T-helper 17 cell (primary cell): ENCODE results near the gene FCAMR. TPM values are rescaled to one million over a fixed set of nuclear protein-coding genes. Genes with fewer than 3 reads are reported as not detected.

Experiments
- ATAC-seq: fragments of 150-1000 bp; cut with Tn5 transposase; 2 replicates; pipeline ENCODE4 v1.10.0; 2021; ENCODE audit warnings: mild to moderate bottlenecking, moderate library complexity
- DNase-seq, 3 donors: peaks; one replicate each; pipeline versions ENCODE4 v3.0.0 to v3.0.0-alpha.2; 2020 to 2021
- H3K9me3 ChIP-seq: one replicate; pipeline ENCODE4 v1.7.0; 2013; ENCODE audit warnings: low read length, mild to moderate bottlenecking; ENCODE audit not compliant: control insufficient read depth, poor library complexity, severe bottlenecking
- H3K27ac Mint-ChIP-seq: one replicate; pipeline ENCODE4 v1.8.0; 2022; ENCODE audit warnings: mild to moderate bottlenecking, moderate library complexity, mixed read lengths
- H3K27me3 Mint-ChIP-seq: one replicate; pipeline ENCODE4 v1.8.0; 2022; ENCODE audit warnings: mixed read lengths
- H3K36me3 Mint-ChIP-seq: one replicate; pipeline ENCODE4 v1.8.0; 2022; ENCODE audit warnings: low read depth, mixed read lengths
- H3K4me1 Mint-ChIP-seq: one replicate; pipeline ENCODE4 v1.8.0; 2022; ENCODE audit warnings: mild to moderate bottlenecking, mixed read lengths
- H3K4me3 Mint-ChIP-seq: one replicate; pipeline ENCODE4 v1.8.0; 2022; ENCODE audit warnings: mild to moderate bottlenecking, moderate library complexity, mixed read lengths
- total RNA-seq, 4 donors: library from RNA in 2 of 4; stranded (reverse) in 2 of 4; gene quantifications; one replicate each; pipeline ENCODE4 v1.2.3 and lab custom pipeline; 2022 to 2026

FCAMR gene
- total RNA-seq, 2 donors from 2014 or later = not detected

DNA sequence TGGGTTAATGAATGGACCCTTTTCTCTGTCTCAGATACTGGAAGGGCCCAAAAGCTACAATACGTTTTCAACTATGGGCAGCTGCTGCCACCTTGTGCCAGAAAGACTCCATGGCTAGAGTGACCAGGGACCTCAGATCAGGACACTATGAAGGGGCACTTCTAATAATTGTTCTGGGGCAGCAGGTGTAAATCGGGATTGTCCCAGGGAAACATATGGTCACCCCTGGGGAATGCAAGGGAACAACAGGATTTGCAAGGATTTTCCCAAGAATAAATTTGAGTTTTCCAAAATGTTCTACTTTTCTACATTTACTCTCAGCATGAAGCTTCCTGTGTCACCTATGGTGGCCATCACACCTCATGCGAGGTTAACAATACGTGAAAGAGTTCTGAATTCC lies 12.0 kb upstream of the FCAMR start:
- H3K4me3 Mint-ChIP-seq = no peak overlapping the region
- no peak overlapping the region for H3K27ac Mint-ChIP-seq
- peaks cover 2% of the 10 kb centered on the region for H3K4me1 Mint-ChIP-seq
- peaks cover 7% of the 10 kb centered on the region for H3K36me3 Mint-ChIP-seq
- DNase-seq (peak; percentile 19 to 46 (median 27)), ATAC-seq (peak; percentile 73)
- no peaks in the 10 kb centered on the region for H3K9me3 ChIP-seq
- peaks cover 43% of the 10 kb centered on the region for H3K27me3 Mint-ChIP-seq

DNA sequence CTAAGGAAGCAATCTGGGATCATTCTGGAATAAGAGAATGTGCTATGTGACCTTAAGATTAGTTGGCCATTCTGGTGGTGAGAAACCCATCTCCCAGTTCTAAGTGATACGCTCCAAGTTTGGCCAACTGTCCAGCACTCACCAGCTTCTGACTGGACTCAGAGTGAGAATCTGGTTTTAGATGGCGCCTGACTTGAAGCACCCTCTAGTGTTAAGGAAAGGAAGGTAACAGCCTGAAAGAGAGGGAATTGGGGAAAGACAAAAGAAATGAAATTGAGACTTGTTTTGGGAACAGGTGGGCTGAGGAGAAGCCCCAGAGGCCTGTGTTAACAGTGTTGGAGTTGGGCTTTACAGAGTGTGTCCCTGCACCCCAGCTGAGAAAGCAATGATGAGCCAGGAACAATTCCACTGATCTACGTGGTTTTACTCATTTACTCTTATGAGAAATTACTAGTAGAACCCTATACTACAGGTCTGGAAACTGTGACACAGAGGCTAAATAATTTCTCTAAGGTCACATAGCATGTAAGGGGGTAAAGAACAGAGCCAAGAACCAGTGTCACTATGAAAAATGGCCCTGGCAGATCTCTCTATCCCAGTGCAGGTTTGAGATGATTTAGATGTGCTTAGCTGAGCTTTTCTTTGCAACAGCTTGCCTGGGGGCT lies 9.3 kb upstream of the FCAMR start:
- H3K4me1 Mint-ChIP-seq = peaks cover 2% of the 10 kb centered on the region
- no peak overlapping the region for H3K4me3 Mint-ChIP-seq
- no peaks in the 10 kb centered on the region for H3K9me3 ChIP-seq
- H3K36me3 Mint-ChIP-seq = no peaks in the 10 kb centered on the region
- ATAC-seq (no peak), DNase-seq (no peak)
- peaks cover 24% of the 10 kb centered on the region for H3K27me3 Mint-ChIP-seq
- H3K27ac Mint-ChIP-seq = no peak overlapping the region

DNA sequence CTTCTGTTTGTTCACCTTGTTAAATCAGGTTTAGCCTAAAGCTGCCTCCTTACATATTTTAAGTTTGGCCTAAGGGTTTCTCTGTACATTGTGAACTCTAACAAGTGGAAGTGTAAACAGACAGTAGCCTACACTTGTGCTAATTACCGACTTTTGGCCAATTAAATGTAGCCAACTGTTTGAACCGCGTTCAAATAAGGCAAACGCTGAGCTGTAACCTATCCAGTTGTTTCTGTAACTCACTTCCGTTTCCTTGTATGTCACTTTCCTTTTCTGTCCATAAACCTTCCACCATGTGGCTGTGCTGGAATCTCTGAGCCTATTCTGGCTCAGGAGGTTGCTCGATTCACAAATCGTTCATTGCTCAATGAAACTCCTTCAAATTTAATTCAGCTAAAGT lies 8.0 kb upstream of the FCAMR start:
- no peak overlapping the region for H3K4me3 Mint-ChIP-seq
- DNase-seq = no peak
- H3K4me1 Mint-ChIP-seq = peaks cover 2% of the 10 kb centered on the region
- ATAC-seq = no peak
- H3K27me3 Mint-ChIP-seq = peaks cover 17% of the 10 kb centered on the region
- H3K36me3 Mint-ChIP-seq = no peaks in the 10 kb centered on the region
- H3K9me3 ChIP-seq = no peaks in the 10 kb centered on the region
- H3K27ac Mint-ChIP-seq = no peak overlapping the region

DNA sequence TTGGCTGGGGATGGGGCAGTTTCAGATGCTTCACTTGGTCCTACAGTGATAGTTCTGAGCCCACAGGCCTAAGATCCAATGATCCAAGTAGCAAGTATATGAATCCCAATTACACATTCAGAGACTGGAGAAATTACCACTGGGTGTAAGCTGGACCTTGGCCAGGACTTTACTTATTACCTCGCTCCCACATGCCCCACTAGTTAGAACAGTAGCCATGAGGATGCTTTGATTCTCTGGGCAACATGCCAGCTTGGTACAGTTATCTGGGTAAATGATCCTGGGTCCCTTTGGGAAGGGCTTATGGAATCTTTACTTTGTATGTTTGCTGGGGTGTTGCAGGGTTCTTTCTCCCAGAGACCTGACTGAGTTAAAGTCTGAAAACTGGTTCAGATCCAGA lies 5.0 kb upstream of the FCAMR start:
- Mint-ChIP-seq H3K4me3 (no peak overlapping the region), H3K4me1 (peaks cover 2% of the 10 kb centered on the region), H3K36me3 (no peaks in the 10 kb centered on the region), H3K27me3 (peaks cover 31% of the 10 kb centered on the region), H3K27ac (no peak overlapping the region)
- no peaks in the 10 kb centered on the region for H3K9me3 ChIP-seq
- ATAC-seq (no peak), DNase-seq (no peak)

DNA sequence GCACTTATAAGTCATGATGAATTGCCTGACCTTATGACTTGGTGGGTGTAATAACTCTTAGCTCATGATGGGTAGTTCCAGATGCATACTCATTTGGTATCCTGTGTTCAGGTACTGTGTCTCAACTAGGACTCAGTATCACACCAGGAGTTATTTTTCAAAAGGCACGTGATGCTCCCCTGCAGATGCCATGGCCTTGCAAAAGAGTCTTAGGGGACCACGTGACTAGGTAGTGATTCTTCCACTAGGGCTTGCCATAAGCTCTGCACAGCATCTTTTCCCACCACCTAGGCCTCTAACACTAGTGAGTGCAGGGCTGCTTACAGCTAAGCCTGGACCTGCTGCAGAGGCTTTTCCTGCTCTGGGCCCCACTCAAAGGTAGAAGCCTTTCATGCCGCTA lies 3.9 kb upstream of the FCAMR start:
- no peak for ATAC-seq
- Mint-ChIP-seq H3K36me3 (no peaks in the 10 kb centered on the region), H3K4me3 (no peak overlapping the region), H3K27ac (no peak overlapping the region), H3K27me3 (peaks cover 38% of the 10 kb centered on the region), H3K4me1 (peaks cover 2% of the 10 kb centered on the region)
- no peaks in the 10 kb centered on the region for H3K9me3 ChIP-seq
- no peak for DNase-seq

DNA sequence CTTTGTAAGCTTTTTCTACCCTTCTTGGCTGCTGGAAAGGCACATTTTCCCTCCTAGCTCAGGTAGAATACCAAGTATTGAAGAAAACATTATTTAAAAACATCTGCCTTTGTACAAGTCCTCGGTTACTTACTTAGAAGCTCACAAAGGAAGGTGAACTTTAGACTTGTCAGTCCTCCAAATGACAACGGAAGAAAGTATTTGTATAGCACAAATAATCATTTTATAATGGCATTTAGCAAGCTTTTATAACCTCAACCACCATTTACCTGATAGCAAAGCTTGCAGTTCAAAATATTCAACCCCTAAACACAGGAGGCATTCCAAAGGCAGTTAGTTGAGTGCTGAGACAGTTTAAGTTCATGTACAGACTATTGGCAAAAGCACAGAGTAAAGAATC lies 2.5 kb upstream of the FCAMR start:
- H3K36me3 Mint-ChIP-seq = no peaks in the 10 kb centered on the region
- H3K4me1 Mint-ChIP-seq = peaks cover 7% of the 10 kb centered on the region
- H3K27ac Mint-ChIP-seq = no peak overlapping the region
- H3K4me3 Mint-ChIP-seq = no peak overlapping the region
- peaks cover 33% of the 10 kb centered on the region for H3K27me3 Mint-ChIP-seq
- no peaks in the 10 kb centered on the region for H3K9me3 ChIP-seq
- ATAC-seq (no peak), DNase-seq (no peak)

DNA sequence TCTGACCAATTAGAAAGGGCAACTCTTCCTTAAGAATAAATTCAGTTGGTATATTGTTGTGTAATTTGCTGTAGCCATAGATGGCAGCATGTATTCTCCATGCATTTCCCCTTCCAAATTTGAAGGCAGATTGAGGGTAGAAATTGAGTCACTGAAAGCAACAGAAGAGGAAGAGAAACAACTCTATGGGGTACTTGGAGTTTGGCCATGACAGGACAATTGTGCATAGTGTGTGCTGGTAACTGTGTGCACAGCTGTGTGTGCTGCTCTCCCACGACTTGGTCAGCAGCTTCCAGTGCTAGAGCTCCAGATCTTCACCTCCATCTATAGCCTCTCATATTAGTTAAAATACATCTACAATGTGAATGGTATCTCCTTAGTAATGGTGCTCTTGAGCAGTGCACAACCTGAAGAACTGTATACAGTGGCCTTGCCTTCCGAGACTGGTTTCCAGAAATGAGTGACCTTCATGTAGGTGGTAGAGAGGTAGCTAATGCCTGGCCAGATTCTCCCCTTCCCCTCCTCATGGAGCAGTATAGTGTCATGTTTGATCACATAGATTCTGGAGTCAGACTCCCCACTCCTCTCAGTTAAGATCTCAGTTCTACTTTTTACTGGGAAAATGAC lies 882 bp upstream of the FCAMR start:
- H3K9me3 ChIP-seq = no peaks in the 10 kb centered on the region
- peaks cover 15% of the 10 kb centered on the region for H3K4me1 Mint-ChIP-seq
- ATAC-seq = no peak
- no peak overlapping the region for H3K4me3 Mint-ChIP-seq
- peaks cover 33% of the 10 kb centered on the region for H3K27me3 Mint-ChIP-seq
- no peak for DNase-seq
- no peak overlapping the region for H3K27ac Mint-ChIP-seq
- H3K36me3 Mint-ChIP-seq = no peaks in the 10 kb centered on the region

DNA sequence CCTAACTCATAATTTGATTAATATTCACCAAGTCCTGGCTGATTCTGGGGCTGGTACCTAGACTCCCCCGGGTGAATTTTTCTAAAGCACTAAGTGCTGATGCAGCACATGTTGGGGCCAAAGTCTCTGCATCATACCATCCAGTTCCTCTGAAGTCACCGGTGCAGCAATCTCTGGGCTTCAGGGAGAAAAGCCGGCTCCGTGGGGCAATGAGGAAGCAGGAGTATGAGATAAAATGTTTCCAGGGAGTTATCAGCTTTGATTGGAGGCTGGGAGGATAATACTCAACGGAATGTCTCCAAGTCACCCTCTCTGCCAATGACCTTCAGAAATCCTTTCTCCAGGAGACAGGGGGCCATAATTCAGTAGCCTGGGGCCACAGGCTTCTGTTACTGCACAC lies 1.2 kb downstream of the FCAMR start:
- no peaks in the 10 kb centered on the region for H3K9me3 ChIP-seq

DNA sequence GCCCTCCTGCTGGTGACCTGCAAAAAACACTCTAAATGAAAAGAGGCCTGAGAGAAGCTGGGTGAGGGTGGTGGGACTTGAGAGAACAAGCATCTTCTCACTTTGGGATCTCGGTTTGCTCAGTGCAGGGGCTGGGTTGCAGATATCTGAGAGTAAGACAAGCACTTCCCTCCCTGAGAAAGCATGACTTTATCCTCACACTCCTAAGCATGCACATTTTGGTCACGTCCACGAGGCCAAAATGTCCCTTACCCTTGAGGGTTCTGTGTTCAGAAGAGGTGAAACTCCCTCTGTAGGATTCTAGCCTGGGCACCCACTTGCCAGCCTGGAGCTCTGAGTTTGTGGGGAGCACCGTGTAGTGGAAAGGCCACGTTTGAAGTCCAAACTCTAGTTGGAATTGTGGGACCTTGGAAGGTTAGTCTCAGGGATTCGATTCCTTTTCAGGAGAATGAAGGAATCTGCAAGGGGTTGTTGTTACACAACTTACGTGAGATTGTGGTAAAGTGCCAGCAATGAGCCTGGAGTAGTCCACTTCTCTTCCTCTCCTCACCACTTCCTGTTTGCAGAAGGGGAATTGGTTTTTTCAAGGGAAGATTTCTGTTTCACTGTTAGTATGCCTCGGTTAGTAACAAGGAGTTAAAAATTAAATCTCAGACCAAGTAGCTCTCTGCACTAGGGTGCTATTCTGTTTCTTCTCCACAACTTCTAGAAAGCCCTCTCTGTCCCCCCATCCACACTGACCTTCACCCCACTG lies 3.0 kb downstream of the FCAMR start:
- Mint-ChIP-seq H3K4me3 (peak overlapping the region; percentile 45), H3K36me3 (peaks cover 2% of the 10 kb centered on the region), H3K4me1 (peaks cover 21% of the 10 kb centered on the region), H3K27me3 (peaks cover 34% of the 10 kb centered on the region), H3K27ac (peak overlapping the region; percentile 77)
- H3K9me3 ChIP-seq = no peaks in the 10 kb centered on the region
- DNase-seq (no peak), ATAC-seq (no peak)

More for the DNA sequence above, 1.2 kb downstream of the FCAMR start:
- no peak for DNase-seq
- peaks cover 38% of the 10 kb centered on the region for H3K27me3 Mint-ChIP-seq
- H3K4me3 Mint-ChIP-seq = no peak overlapping the region
- peaks cover 15% of the 10 kb centered on the region for H3K4me1 Mint-ChIP-seq
- ATAC-seq = no peak
- H3K27ac Mint-ChIP-seq = no peak overlapping the region
- H3K36me3 Mint-ChIP-seq = peaks cover 2% of the 10 kb centered on the region

DNA sequence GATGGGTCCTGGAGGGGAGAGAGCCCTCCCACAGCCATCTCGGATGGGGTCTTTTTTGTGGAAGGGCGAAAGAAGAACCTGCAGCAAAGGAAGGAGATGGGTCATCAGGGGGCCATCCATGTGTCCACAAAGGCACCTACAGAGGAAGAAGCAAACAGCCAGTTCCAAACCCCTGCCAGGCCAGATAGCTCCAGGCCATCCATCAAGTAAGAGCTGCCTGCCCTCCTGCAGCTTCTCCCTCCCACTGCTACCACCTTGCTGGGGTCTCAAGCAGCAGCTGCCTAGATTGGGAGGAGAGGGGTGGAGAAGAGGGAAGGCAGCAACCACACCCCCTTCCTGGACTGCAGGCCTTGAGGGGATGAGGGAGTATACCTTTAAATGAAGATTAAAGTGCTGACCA lies 4.5 kb downstream of the FCAMR start:
- peak overlapping the region; percentile 56 for H3K27ac Mint-ChIP-seq
- H3K4me1 Mint-ChIP-seq = peaks cover 25% of the 10 kb centered on the region
- H3K4me3 Mint-ChIP-seq = peak overlapping the region; percentile 54
- no peak for DNase-seq
- peaks cover 2% of the 10 kb centered on the region for H3K36me3 Mint-ChIP-seq
- no peaks in the 10 kb centered on the region for H3K9me3 ChIP-seq
- peaks cover 27% of the 10 kb centered on the region for H3K27me3 Mint-ChIP-seq
- no peak for ATAC-seq

DNA sequence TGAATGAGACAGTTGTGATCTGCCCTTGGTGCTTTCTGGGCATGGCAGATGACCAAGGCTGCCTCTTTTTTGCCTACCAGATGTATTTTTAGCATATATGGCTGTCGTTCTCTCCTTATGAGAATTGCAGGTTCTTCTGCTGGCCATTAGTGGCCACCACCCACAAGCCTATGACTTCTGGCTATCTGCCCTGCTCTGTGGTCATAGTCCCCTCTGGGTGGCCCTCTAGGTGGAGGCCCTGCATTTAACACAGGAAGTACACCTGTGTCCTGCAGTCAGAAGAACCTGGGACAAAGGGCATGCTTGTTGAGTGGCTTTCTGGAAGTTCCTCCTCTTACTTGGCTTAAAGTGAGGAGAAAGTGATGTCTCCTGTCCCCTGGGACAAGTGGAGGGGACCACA lies 6.5 kb downstream of the FCAMR start:
- no peak overlapping the region for H3K4me3 Mint-ChIP-seq
- peaks cover 2% of the 10 kb centered on the region for H3K36me3 Mint-ChIP-seq
- no peak for DNase-seq
- no peaks in the 10 kb centered on the region for H3K9me3 ChIP-seq
- peaks cover 27% of the 10 kb centered on the region for H3K4me1 Mint-ChIP-seq
- H3K27ac Mint-ChIP-seq = no peak overlapping the region
- peaks cover 13% of the 10 kb centered on the region for H3K27me3 Mint-ChIP-seq
- no peak for ATAC-seq

DNA sequence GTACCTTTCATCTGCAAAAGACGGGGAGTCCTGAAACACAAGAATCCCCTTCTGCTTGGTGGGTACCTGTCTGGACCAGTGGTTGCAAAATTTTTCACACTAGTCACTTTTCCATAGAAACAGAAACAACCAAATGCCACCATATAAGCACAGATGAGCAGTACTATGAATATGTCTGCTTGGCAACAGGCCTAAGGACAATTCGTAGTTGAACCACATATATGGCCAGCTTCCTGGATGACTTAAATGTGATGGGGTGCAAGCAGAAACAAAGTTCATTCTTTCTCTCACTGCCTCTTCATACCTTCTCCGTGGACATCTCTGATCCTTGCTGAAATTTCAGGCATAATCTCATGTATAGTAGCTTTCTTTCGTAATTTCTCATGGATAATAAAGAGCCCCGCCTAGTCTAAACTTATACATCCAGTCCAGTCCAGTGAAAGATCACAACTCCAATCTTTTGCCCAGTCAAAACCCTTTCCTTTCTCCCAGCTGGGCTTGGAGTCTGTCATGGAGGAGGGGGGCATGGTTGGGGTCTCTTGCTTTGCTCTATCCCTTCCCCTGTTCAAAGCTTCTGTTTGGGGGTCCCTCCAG lies 7.0 kb downstream of the FCAMR start:
- Mint-ChIP-seq H3K36me3 (peaks cover 2% of the 10 kb centered on the region), H3K27ac (no peak overlapping the region), H3K4me1 (peaks cover 24% of the 10 kb centered on the region), H3K27me3 (peaks cover 10% of the 10 kb centered on the region), H3K4me3 (no peak overlapping the region)
- ATAC-seq (no peak), DNase-seq (no peak)
- no peaks in the 10 kb centered on the region for H3K9me3 ChIP-seq

DNA sequence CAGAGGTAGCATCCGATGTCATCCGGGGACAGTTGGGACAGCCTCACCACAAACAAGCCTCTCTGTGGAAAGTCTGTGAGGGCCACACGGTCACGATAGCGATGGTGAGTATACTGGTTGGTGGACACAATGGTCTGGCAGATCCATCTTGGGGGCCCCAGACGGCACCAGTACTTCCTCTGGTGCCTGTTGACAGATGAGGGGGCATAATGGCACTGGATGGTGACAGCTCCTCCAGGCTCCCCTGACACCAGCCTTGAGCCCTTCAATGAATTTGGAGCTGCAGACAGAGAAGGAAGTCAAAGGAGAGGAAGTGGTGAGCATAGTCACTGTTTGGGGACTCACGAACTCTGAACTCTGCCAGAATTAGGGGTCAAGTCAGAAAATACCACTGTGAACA lies 8.0 kb downstream of the FCAMR start:
- Mint-ChIP-seq H3K27ac (no peak overlapping the region), H3K4me3 (no peak overlapping the region), H3K4me1 (peaks cover 15% of the 10 kb centered on the region), H3K27me3 (peaks cover 12% of the 10 kb centered on the region), H3K36me3 (peaks cover 2% of the 10 kb centered on the region)
- DNase-seq = no peak
- no peak for ATAC-seq
- H3K9me3 ChIP-seq = no peaks in the 10 kb centered on the region
